NCI-H128 (cell line): ENCODE measurements around the gene CCDC192.

Experiments
- DNase-seq: peaks from one replicate; lab custom pipeline; 2025; ENCODE audit not compliant: unreplicated experiment; lab: John Stamatoyannopoulos, UW

CCDC192 gene

GRCh38 chr5:127805448-127805847 lies 102.3 kb downstream of the CCDC192 start:
- DNase-seq, result no peak

- DNase-seq, result no peak
Observed at GRCh38 chr5:127806776-127807175, 103.6 kb downstream of the CCDC192 start.

- no peak for DNase-seq
Observed at GRCh38 chr5:127809533-127809932, 106.3 kb downstream of the CCDC192 start.

- DNase-seq, result no peak
Observed at GRCh38 chr5:127810017-127810416, 106.8 kb downstream of the CCDC192 start.

- no peak for DNase-seq
Observed at GRCh38 chr5:127810707-127811490, 107.7 kb downstream of the CCDC192 start.

- no peak for DNase-seq
Observed at GRCh38 chr5:127812570-127812969, 109.4 kb downstream of the CCDC192 start.

- no peak for DNase-seq
Observed at GRCh38 chr5:127813633-127814587, 110.7 kb downstream of the CCDC192 start.

GRCh38 chr5:127814588-127814973 lies 111.4 kb downstream of the CCDC192 start:
- no peak for DNase-seq

- DNase-seq, result no peak
Observed at GRCh38 chr5:127820910-127821553, 117.8 kb downstream of the CCDC192 start.

- DNase-seq, result no peak
Observed at GRCh38 chr5:127821896-127822295, 118.7 kb downstream of the CCDC192 start.

GRCh38 chr5:127824126-127824525 lies 120.9 kb downstream of the CCDC192 start:
- no peak for DNase-seq

GRCh38 chr5:127826011-127826410 lies 122.8 kb downstream of the CCDC192 start:
- no peak for DNase-seq

GRCh38 chr5:127827451-127827850 lies 124.3 kb downstream of the CCDC192 start:
- no peak for DNase-seq

GRCh38 chr5:127830157-127830556 lies 127.0 kb downstream of the CCDC192 start:
- no peak for DNase-seq

- no peak for DNase-seq
Observed at GRCh38 chr5:127830829-127831598, 127.8 kb downstream of the CCDC192 start.

- no peak for DNase-seq
Observed at GRCh38 chr5:127832067-127832466, 128.9 kb downstream of the CCDC192 start.

- no peak for DNase-seq
Observed at GRCh38 chr5:127834094-127834531, 130.9 kb downstream of the CCDC192 start.

- no peak for DNase-seq
Observed at GRCh38 chr5:127834554-127834953, 131.4 kb downstream of the CCDC192 start.

- no peak for DNase-seq
Observed at GRCh38 chr5:127838661-127839060, 135.5 kb downstream of the CCDC192 start.

- DNase-seq, result no peak
Observed at GRCh38 chr5:127839072-127839471, 135.9 kb downstream of the CCDC192 start.
